ENCODE measurements around the gene HLF.

The HLF gene

DNA sequence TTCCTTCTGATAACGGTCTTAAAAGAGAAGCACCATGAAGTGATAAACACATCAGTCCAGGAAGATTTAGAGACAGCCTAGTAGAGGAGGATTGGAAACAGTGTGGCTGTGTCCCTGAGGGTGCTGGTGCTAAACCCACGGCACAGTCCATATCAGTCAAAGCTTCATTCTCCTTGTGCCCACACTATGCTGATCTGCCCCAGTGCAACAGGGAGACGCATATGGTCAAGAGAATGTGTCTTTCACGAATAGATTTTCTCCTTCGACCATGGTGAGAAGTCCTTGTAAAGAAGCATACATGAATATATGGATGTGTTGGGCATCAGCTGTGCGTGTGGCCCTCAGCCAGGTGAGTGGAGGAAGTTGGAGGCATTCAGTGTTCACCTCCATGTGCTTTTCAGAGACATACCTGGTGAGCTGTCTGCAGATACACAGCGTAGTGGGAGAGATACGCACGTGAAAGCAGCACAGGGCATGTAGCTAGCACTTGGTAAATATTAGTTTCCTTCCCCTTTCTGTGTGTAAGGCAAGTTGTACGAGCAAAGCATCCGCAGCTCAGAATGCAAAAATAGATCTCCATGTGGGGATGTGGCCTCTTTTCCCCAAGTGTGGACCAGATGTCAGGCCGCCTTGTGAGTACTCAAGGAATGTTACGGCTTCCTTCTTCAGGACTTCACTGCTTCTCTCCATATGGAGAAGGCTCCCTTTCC, 29.4 kb downstream of the HLF start:
- no peak for DNase-seq

DNA sequence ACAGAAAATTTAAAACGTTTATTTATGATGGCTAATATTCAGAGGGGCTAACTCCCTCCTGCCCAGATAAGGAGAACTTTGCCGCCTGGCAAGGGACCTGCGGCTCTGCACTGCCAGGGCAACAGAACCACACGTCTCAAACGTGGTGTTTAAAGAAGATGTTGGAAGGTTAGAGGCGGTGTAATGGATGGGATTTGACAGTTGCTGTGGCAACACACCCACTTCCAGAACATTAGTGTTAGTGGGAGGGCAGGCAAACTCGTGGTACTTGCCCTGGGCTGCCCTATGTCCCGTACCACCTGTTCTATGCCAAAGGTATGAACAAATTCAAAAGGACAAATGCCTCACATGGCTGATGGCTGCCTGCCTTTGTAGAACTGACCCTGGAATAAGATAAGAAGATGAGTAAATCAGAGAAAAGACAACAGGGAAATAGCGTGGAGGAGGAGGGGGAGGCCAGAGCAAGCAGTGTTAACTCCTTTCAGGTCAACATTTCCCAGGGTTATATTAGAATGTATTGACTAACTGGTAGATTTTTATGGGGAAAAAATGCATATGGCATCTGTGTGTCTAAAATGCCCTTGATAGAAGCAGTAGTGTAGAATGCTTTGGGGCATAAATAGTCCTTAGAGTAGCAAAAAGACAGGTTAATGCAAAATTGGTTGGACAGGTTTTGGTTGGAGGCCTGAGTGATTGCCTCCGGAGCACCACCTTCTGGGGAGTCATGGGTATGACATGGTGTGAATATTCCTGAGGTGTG, 30.8 kb downstream of the HLF start:
- DNase-seq, result peak; percentile 52

DNA sequence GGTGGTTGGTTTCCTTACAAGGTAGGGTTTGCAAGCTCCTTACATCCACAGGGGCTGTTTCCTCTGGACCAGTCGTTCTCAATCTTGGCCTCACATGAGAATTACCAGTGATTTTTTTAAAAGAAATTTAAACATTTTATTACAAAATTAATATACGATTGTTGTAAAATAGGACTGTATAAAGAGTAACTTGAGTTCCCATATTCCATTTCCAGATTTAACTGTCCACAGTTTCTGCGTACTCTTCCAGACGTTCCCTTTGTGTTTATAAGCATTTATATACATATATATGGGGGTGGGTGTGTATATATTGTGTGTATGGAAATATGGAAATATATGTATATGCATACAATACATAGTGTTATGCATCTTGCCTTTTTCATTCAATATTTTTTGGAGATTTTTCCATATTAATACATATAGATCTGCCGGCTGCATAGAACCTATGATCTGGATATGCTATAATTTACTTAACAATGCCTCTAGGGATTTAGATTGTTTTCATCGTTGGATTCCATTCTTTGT, 31.5 kb downstream of the HLF start:
- DNase-seq, result no peak

DNA sequence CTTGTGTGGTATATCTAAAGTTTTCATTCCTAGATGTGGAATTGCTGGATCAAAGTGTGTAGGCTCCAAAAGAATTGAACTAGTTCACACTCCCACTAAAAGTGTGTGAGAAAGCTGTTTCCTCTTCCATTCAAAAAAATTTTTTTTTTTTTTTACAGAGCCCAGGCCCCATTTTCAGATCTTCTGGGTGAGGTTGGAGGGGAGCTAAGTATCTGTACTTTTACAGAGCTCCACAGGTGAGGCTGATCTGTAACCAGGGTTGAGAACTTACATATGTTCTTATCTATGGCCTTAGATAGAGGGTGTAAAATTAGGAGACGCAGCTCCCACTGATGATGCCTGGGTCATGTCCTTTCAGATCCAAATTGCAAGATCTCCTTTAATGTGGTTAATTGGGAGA, 31.9 kb downstream of the HLF start:
- DNase-seq, result no peak

DNA sequence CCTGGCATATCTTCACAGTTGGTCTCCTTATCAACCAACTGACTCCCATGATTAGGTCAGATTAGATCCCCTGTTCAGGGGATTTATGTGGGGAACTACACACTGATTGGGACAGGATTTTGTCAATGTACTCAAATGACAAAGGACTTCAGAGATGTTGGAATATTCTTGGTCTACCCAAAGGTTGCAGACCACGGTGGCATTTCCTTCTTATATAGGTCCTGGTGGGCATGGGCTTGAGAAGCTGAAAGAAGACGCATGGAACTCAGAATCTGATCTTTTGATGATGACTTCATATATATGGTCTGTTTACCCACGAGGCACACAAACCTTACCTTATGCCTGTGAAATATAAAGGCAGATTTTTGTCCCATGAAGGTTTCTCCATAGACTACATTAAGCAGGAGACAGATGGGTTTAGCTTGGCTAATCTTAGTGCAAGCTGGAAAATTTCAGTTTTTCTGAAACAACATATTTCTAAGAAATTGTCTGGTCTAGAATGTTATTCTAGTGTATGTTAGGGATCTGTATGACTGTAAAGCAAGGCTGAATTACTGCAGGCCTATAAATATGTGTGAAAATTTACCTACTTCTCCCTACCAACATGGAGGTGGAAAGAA, 33.5 kb downstream of the HLF start:
- DNase-seq, result no peak

DNA sequence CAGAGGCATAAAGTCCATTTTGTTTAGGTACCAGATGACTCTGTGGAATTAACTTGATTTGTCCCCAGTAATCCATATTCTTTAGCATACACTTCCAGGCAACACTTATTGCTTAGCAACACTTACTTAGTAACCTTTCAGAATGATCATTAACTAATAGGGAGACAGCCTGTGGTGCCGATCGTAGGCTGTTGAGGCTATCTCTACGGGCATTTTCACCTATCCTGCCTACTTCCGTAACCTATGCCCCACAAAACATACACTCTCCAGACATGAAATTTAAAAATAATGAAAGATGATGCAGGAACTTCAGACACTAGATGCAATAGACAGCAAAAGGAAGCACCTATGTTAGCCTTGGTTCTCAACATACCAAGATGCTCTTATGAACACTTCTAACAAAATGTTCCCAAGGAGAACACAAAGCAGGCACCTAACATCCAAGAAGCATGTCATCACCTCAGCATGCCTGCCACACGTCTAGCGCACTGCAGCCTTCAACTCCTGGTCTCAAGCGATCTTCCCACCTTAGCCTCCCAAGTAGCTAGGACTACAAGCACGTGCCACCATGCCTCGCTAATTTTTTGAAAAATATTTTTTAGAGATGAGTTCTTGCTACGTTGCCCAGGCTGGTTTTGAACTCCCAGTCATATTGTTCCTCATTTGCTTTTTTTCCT, 34.5 kb downstream of the HLF start:
- DNase-seq, result no peak

DNA sequence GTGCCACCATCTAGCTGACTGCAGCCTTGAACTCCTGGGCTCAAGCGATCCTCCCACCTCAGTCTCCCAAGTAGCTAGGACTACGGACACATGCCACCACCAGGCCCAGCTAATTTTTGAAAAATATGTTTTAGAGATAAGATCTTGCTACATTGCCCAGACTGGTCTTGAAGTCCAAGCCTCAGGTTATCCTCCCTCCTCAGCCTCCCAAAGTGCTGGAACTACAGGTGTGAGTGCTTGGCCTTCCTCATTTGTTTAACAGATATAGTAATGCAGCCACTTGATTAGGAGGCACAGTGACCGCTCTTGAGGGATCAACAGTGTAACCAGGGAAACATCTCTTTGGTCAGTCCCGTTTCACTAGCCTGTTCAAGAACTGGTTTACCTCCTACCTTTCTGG, 35.1 kb downstream of the HLF start:
- DNase-seq, result no peak

DNA sequence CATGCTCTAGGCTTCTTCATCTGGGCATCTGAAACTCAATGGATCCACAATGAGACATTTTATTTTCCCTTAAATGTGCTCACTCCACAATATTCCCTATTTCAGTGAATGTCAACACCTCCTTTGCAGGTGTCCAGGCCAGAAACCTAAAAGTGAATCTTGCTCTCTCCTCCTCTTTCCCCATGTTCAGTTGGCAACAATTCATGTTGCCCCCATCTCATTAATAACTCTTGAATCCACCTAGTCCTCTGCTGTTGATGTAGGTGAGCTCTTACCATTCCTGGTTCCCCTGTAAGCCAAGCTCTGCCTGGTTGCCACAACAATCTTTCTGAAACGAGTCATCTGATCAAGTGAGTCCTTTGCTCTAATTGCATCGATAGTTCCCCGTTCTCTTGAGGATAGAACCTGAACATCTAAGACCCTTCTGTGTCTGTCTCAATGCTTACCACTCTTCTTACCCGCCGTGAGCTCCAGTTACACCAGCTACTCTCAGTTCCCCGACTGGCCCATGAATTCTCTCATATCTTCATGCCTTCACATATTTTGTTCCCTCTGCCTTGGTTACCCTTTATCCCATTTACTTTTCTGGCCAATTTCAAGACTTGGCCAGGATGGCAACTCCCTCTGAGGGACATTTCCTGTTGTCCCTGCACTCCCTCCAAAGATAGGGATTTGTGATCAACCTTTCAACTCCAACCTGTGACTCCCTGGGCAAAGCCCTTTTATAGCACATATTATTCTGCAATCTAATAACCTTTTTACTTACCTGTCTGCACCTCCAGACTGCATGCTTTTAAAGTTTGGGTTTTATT, 35.9 kb downstream of the HLF start:
- DNase-seq, result no peak

DNA sequence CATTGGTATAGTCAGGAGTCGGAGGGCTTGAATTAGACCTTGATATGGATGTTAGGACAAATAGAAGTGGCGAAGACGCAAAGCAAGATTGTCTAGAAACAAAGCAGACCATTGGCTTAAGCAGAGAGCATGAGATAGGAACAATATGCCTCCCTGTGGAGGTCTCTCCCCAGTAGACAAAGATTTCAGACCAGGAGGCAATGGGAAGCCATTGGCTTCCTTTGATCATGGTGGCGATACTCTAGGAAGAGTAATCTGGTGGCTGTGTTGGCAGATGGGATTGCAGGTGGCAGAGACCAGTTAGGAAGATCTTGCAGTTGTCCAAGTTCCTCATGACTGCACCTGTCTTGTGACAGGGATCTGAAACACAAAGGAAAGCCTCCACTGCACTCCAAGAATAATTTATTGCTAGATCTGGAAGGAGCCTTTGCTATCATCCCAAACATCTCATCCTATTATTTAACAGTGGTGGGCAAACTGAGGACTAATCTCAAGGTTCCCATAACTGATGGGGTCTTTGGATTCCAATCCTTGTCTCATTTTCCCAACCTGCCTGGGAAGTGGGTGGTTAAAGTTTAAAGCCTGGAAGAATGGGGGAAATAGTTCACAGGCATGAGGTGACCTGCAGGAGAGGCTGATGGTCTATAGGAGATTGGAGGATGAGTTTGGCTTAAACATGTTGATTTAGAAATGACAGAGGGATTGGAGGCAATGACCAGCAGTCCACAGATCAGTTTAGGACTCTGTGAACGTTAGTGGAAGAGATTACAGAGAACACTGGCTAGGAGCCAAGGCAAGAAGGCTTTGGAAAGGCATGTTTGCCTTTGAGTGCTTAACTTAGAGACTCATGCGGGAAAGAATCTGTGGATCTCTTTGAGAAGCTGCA, 37.0 kb downstream of the HLF start:
- no peak for DNase-seq

DNA sequence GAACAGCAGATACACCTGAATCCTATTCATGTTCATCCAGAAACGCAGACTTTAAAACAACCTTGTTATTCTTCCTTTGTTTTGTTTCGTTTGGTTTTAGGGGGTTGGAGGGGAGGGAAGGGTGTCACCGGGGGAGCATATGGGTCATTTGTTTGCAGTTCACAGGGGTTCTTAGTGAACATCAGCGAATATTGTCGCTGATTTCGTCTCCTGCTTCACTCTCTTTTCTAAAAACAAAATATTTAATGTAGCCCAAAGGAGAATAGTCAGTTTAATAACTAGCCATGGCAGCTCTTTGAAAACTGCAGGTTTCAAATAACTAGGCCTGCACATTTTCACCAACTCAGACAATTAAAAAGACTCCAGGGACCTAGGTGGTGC, 37.6 kb downstream of the HLF start:
- DNase-seq, result no peak

DNA sequence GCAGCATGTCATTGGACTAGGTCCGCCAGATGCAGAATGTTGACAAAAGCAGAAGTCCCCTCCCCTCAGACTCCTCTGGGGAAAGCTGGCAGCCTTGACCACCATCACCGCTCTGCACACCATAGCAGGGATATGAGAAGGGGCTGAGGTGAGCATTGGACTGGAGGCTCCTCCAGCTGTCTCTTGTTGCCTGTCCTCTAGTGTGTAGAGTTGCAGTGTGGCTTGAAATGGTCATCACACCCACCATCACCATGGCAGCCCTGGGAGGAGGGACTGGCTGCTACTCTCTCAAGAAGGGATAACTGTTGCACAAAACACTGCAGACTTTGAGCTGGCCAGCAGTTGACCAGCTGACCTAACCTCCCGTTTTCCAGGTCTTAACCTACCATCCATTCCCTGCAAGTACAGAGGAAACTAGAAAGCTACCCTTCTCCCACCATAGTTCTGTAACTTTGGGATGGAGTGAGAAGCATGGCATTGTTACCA, 38.3 kb downstream of the HLF start:
- no peak for DNase-seq

DNA sequence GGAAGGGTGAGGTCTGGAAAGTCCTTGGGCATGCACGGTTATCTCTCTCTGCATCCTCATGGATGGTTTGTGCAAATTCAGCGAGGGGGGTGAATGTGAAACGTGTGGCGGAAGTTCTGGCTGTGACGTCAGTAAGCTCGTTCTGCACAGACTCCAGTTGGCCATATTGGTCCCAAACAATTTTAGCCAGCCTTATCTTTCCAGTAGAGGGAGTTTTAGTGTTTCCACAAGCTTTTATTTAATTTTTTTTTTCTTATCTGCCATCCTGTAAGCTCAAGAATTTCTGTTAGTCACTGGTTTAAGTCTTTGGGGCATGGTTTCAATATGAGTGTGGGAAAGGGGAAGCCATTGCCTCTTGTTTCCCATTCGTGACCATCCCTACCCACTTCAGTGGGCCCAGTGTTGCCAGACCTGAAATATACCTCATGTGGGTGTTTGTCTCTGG, 39.0 kb downstream of the HLF start:
- DNase-seq, result no peak

DNA sequence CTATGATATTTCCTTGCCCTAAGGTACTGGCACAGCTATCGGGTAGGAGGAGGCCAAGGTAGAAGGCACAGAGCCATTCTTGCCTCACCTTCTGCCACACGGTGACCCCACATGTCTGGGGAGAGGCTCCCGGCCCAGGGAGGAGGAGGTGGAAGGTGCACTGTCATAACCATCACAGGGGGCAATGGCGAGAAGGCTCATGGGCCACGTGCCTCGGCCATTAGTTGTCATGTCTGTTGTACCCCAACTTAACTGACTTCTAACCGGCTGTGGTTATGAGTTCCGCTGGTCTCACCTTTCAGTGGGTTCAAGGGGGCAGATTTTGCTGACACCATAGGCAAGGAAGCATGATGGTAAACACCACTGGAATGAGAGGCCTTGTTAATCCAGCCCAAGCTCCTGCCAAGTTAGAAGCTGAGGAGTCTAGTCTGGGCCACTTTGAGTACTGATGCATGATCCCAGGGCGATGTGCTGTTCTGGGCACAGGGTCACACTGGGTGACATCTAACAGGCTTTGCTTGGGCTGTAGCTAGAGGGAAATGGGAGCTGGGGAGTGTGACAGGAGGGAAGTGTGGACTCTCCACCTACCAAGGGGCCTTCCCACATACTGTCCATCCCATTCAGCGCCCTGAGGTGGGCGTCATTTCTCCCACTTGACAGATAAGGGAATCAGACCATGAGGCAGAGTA, 39.6 kb downstream of the HLF start:
- DNase-seq, result no peak

DNA sequence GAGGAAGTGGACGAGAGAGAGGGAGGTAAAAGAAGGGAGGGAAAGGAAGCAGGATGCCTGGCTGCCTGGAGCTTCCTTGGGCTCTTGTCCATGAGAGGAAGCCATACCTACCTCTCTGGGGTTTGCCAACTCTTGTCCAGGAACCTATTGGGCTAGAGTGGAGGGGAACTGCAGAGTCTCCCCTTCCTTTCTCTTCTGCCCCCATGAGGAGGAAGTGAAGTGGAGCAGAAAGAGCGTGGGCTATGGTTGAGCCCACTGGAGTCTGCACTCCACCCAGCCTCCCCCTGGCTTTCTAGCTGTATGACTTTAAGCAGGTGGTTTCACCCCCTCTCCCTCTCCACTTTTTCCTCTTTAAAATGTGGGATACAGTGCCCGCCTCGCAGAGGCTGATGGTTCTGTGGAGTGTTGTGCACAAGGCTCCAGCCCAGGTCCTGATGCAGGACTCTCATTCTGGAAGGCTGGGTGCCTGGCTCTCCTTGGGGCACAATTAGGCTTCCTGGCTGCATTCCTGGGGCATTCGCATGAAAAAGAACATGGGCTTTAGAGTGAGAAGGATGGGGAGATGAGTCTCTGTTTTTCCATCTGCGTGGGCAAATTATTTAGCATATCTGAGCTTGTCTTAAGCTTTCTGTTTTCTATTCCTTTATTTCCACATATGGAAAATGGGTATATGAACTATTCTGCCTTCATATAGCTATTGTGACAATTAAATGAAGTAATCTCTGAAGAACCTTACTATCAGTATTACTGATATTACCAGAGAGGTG, 40.7 kb downstream of the HLF start:
- DNase-seq, result no peak

DNA sequence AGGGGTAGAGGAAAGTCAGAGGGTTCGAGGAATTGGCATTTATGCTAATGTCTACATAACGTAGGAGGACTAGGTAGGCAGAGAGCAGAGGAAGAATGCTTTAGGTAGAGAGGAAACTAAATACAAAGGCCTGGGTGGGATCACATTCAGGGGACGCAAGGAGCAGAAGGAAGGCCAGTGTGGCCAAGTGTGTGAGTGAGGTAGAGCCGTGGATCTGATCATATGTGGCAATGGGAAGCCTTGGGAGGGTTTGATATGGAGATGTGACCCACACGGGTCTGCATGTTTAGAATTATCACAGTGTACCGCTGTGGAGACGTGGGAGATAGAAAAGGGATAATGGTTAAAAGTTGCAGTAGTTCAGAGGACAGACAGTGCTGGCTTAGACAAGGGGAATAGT, 43.1 kb downstream of the HLF start:
- DNase-seq, result no peak

DNA sequence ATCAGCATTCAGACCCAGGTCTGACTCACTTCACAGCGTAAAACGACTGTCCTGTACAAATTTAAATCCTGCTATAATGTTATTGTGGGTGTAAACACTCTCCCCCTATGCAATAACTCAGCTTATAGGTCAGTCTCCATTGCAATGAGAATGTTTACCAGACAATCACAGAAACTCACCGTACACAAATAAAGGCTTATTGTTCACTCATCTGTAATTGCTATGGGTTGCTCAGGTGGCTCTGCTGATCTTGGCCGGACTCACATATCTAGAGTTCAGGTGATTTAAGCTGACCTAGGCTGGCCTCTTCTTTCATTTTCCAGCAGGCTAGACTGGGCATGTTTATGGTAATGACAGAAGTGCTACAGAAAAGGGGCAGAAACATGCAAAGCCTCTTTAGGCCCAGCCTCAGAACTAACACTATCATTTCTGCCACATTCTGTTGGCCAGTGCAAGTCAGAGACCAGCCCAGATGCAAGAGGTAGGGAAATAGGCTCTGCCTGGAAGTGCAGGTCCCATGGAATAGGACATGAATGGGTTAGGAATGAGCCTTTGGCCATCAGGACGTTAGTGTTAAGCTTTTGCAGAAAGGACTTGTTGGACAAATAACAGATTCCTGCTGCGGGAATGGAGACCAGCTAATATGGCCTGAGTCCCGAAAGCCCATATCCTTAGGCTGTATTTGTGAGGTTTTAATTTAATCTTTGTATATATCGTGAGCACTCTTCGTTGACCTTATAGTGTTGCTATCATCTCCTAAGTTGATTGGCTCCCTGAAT, 44.0 kb downstream of the HLF start:
- DNase-seq, result no peak

DNA sequence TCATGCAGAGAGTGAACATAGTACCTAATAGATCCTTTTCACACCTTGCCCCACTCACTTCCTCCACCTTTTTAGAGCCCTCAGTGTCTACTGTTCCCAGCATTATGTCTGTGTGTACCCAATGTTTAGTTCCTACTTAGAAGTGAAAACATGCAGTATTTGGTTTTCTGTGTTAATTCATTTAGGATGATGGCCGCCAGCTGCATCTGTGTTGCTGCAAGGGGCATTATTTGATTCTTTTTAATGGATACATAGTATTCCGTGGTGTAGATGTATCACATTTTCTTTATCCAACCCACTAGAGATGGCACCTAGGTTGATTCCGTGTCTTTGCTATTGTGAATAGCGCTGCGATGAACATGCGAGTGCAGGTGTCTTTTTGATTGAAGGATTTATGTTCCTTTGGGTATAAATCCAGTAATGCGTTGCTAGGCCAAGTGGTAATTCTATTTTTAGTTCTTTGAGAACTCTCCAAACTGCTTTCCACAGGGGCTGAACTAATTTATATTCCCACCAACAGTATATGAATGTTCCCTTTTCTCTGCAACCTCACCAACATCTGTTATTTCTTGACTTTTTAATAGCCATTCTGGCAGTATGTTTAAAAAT, 47.1 kb downstream of the HLF start:
- no peak for DNase-seq

DNA sequence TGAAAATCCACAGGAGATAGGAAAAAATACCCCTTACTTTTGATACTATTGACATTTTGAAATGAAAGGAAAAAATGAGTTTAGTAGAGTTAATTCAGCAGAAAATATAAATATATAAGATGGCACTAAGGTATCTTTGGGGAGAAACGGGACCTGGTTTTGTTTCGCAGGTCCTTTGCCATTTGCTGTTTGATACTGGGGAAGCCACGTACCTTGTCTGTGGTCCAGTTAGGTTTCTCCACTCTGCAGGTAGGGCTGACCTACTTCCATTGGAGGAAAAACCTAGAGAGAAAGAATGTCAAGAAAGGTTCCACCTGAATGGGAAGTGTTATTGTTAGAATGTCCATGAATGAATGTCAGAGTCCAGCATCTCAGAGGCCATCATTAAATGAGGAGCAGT, 48.1 kb downstream of the HLF start:
- no peak for DNase-seq

Data from activated T-cell treated with anti-CD3 and anti-CD28 coated beads, Interleukin-2, amount 50 U/mL, for 1 hour (primary cell).